Loucy (cell line): ENCODE results near the gene NDUFAF2.

Experiments used
- H2AFZ ChIP-seq: fragments of 200-600 bp; sonication (generic); 2 replicates; pipeline ENCODE4 v1.6.0; 2016; ENCODE audit warnings: antibody characterized with exemption, mild to moderate bottlenecking, low read length, moderate library complexity
- H3F3A ChIP-seq: fragments of 200-600 bp; 2 replicates; pipeline ENCODE4 v1.6.0; 2016; ENCODE audit warnings: antibody characterized with exemption, low read depth, mild to moderate bottlenecking
- H3K27me3 ChIP-seq: fragments of 200-600 bp; sonication (generic); 2 replicates; pipeline ENCODE4 v1.6.1; 2014; ENCODE audit warnings: low read length, mild to moderate bottlenecking; ENCODE audit not compliant: insufficient read depth, poor library complexity, severe bottlenecking
- H3K36me3 ChIP-seq: fragments of 200-600 bp; sonication (generic); 2 replicates; pipeline ENCODE4 v1.6.1; 2016; ENCODE audit warnings: low read length; ENCODE audit not compliant: insufficient read depth
- H3K4me1 ChIP-seq: fragments of 200-600 bp; sonication (generic); 2 replicates; pipeline ENCODE4 v1.5.1; 2014; ENCODE audit warnings: low read length, mild to moderate bottlenecking; ENCODE audit not compliant: insufficient read depth, poor library complexity, severe bottlenecking
- H3K4me2 ChIP-seq: fragments of 200-600 bp; sonication (generic); 2 replicates; pipeline ENCODE4 v1.6.0; 2014; ENCODE audit warnings: antibody characterized with exemption, low read length, low read depth, mild to moderate bottlenecking; ENCODE audit not compliant: poor library complexity, severe bottlenecking
- H3K4me3 ChIP-seq: fragments of 200-600 bp; sonication (generic); 2 replicates; pipeline ENCODE4 v1.5.1; 2014; ENCODE audit warnings: low read length, mild to moderate bottlenecking, mixed read lengths; ENCODE audit not compliant: poor library complexity, severe bottlenecking
- H3K79me2 ChIP-seq: fragments of 200-600 bp; sonication (generic); 2 replicates; pipeline ENCODE4 v1.6.1; 2014; ENCODE audit warnings: low read length; ENCODE audit not compliant: insufficient read depth
- H3K9ac ChIP-seq: fragments of 200-600 bp; sonication (generic); 2 replicates; pipeline ENCODE4 v1.6.0; 2014; ENCODE audit warnings: mild to moderate bottlenecking, low read depth, low read length, moderate library complexity; ENCODE audit not compliant: poor library complexity, severe bottlenecking
- H3K9me2 ChIP-seq: fragments of 200-600 bp; sonication (generic); replicated peaks from 2 replicates; pipeline ENCODE4 v1.6.1; 2016; ENCODE audit warnings: low read depth, low read length, mixed read lengths
- H3K9me3 ChIP-seq: fragments of 200-600 bp; sonication (generic); 2 replicates; pipeline ENCODE4 v1.6.1; 2014; ENCODE audit warnings: mild to moderate bottlenecking, antibody characterized with exemption, low read length, low read depth; ENCODE audit not compliant: insufficient read depth
- H4K20me1 ChIP-seq: fragments of 200-600 bp; sonication (generic); 2 replicates; pipeline ENCODE4 v1.6.0; 2014; ENCODE audit warnings: antibody characterized with exemption, low read length, mild to moderate bottlenecking; ENCODE audit not compliant: insufficient read depth, poor library complexity, severe bottlenecking
- CTCF ChIP-seq: fragments of 200-600 bp; sonication (generic); conservative IDR thresholded peaks from 2 replicates; pipeline ENCODE4 v1.5.1; 2014; ENCODE audit warnings: mild to moderate bottlenecking, antibody characterized with exemption, low read length
- EZH2phosphoT487 ChIP-seq: fragments of 200-600 bp; IDR thresholded peaks from 2 replicates; pipeline ENCODE4 v1.6.1; 2018; ENCODE audit warnings: antibody characterized with exemption, mild to moderate bottlenecking, moderate library complexity, borderline replicate concordance

The NDUFAF2 gene

DNA sequence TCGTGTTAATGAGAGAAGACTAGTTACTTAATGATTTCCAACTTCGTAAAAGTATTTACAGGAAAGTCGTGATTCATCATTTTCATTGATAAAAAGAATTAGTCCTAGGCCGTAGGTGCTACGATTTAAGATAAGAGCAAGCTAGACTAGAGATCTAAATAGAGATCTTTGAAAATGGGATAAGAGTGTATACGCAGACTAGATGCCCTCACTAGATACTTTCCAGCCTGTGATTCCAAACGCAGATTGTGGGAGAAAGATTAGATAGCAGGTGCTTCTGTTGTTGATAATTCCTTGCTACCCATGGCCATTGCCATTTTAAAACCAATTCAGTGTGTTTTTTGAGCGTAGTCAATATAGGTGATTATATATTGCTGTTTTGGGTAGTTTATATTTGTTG lies 223.9 kb downstream of the NDUFAF2 start:
- Histone ChIP-seq H3K4me3 (no peak overlapping the region), H2AFZ (no peak overlapping the region), H4K20me1 (no peaks in the 10 kb centered on the region), H3K9me2 (no peaks in the 10 kb centered on the region), H3K27me3 (no peaks in the 10 kb centered on the region), H3K4me2 (no peak overlapping the region), H3K4me1 (no peaks in the 10 kb centered on the region), H3K9me3 (no peaks in the 10 kb centered on the region), H3K79me2 (no peaks in the 10 kb centered on the region), H3K9ac (no peak overlapping the region), H3F3A (no peaks in the 10 kb centered on the region), H3K36me3 (no peaks in the 10 kb centered on the region)
- TF ChIP-seq EZH2phosphoT487 = no peak
- TF ChIP-seq CTCF = no peak

GRCh38 chr5:61171479-61171878 lies 226.5 kb downstream of the NDUFAF2 start:
- Histone ChIP-seq H3K4me2 (no peak overlapping the region), H3K9me2 (no peaks in the 10 kb centered on the region), H3K9me3 (no peaks in the 10 kb centered on the region), H3K79me2 (no peaks in the 10 kb centered on the region), H4K20me1 (no peaks in the 10 kb centered on the region), H3F3A (no peaks in the 10 kb centered on the region), H3K4me3 (no peak overlapping the region), H3K36me3 (no peaks in the 10 kb centered on the region), H3K9ac (no peak overlapping the region), H3K27me3 (no peaks in the 10 kb centered on the region), H3K4me1 (no peaks in the 10 kb centered on the region), H2AFZ (no peak overlapping the region)
- TF ChIP-seq EZH2phosphoT487 (no peak), CTCF (no peak)

DNA sequence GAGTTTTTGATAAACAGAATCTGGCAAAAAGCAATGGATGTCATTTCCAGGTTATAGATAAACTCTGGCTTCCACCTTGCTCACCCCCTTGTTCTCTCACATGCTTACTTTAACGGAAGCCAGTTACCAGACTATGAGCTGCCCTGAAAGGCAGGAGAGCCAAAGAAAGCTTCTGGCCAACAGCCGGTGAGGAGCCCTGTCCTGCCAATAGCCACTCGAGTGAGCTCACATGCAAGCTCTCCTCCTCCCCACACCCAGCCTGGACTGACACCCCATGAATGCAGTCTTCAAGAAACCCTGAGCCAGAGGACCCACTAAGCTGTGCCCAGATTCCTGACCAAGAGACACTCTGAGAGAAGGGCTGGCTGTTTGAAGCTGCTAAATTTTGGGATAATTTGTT lies 231.6 kb downstream of the NDUFAF2 start:
- TF ChIP-seq EZH2phosphoT487 (no peak), CTCF (no peak)
- no peaks in the 10 kb centered on the region for H3K27me3 ChIP-seq
- H3K9me3 ChIP-seq = no peaks in the 10 kb centered on the region
- no peak overlapping the region for H2AFZ ChIP-seq
- no peak overlapping the region for H3K4me3 ChIP-seq
- H3K9me2 ChIP-seq = no peaks in the 10 kb centered on the region
- no peaks in the 10 kb centered on the region for H3K36me3 ChIP-seq
- H3K4me2 ChIP-seq = no peak overlapping the region
- H3K79me2 ChIP-seq = no peaks in the 10 kb centered on the region
- H3K4me1 ChIP-seq = peaks cover 5% of the 10 kb centered on the region
- no peak overlapping the region for H3K9ac ChIP-seq
- H4K20me1 ChIP-seq = no peaks in the 10 kb centered on the region
- no peaks in the 10 kb centered on the region for H3F3A ChIP-seq
